HG03025 (cell line): Measurements from ENCODE around the gene NOP16.
"Not testable (repeated sequence)": the region's sequence is repeated elsewhere in the genome, so short reads cannot be mapped to it uniquely, and the experiment has no call there.

Experiments used
- ATAC-seq: cut with Tn5 transposase; IDR thresholded peaks from one replicate; pipeline ENCODE4 v1.9.1; 2021; ENCODE audit warnings: mild to moderate bottlenecking, moderate library complexity; ENCODE audit not compliant: unreplicated experiment, low FRiP score

The NOP16 gene

GRCh38 chr5:176410486-176411180, 22.2 kb upstream of the NOP16 start:
- ATAC-seq, result no peak

GRCh38 chr5:176409765-176410164, 21.4 kb upstream of the NOP16 start:
- no peak for ATAC-seq

- no peak for ATAC-seq
Measured at GRCh38 chr5:176408590-176408989, 20.2 kb upstream of the NOP16 start.

- ATAC-seq, result not testable (repeated sequence)
Measured at GRCh38 chr5:176408252-176408573, 19.8 kb upstream of the NOP16 start.

GRCh38 chr5:176407456-176408251, 19.3 kb upstream of the NOP16 start:
- ATAC-seq, result no peak

GRCh38 chr5:176406436-176407052, 18.1 kb upstream of the NOP16 start:
- ATAC-seq, result no peak

- no peak for ATAC-seq
Measured at GRCh38 chr5:176405656-176406435, 17.4 kb upstream of the NOP16 start.

GRCh38 chr5:176401281-176402205, 13.1 kb upstream of the NOP16 start:
- no peak for ATAC-seq

- no peak for ATAC-seq
Measured at GRCh38 chr5:176400382-176401156, 12.2 kb upstream of the NOP16 start.

- ATAC-seq, result no peak
Measured at GRCh38 chr5:176397736-176398420, 9.5 kb upstream of the NOP16 start.

- no peak for ATAC-seq
Measured at GRCh38 chr5:176396330-176396729, 7.9 kb upstream of the NOP16 start.

- ATAC-seq, result no peak
Measured at GRCh38 chr5:176394881-176395675, 6.7 kb upstream of the NOP16 start.

GRCh38 chr5:176394096-176394495, 5.7 kb upstream of the NOP16 start:
- no peak for ATAC-seq

- ATAC-seq, result no peak
Measured at GRCh38 chr5:176392526-176392925, 4.1 kb upstream of the NOP16 start.

GRCh38 chr5:176391999-176392398, 3.6 kb upstream of the NOP16 start:
- ATAC-seq, result no peak

- no peak for ATAC-seq
Measured at GRCh38 chr5:176391479-176391878, 3.1 kb upstream of the NOP16 start.
